Regular cardiac myocyte (primary cell): Measurements from ENCODE around the gene RSL1D1. TPM values are rescaled to one million over a fixed set of nuclear protein-coding genes. Genes with fewer than 3 reads are reported as not detected.

Experiments
- total RNA-seq: library from RNA; depleted of rRNA; stranded (reverse); fragments of >200 nt; gene quantifications from 2 replicates; pipeline ENCODE4 v1.2.3, GENCODE V29; 2014

RSL1D1 gene
- total RNA-seq, result 91.3 and 122 TPM in 2 replicates

DNA sequence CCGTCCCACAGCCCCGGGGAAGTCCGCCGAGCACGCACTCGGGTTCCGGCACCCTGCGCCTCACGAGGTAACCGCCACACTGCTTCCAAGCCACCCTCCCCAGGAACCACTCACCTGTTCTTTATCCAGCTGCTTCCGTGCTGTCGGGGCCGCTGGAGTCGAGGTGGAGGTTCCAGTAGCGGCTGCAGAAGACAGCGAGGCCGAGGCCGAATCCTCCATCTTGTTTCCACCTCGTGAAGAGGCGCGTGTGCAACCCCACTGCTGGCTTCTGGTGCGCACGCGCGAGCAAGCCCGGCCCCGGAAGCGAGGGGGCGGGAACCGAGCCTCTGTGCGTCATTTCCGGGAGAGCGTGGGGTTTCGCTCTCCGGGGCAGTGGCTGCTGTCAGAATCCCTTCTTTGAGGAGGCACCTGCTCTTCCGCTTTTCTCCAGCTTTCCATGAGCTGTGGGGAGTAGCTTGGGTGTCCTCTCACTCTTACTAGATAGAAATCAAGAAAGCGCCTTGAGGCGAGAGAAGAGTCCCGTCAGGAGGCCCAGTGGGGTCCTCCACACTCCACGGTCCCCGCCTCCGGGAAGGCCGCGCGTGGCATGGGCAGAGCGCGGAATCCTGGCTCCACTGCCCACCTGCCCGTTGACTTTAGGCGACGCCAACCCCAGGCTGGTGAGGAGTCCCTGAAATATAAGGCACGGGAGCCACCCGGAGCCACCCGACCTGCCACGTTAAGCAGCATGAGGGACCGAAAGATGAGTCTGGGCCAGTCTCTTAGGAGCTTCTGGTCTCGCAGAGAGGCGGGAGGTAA, at the start of gene RSL1D1:
RSL1D1 (minus strand) TSS at position 249 of the 798 bp plus-strand sequence; CDS start at position 219, 30 bp downstream.

DNA sequence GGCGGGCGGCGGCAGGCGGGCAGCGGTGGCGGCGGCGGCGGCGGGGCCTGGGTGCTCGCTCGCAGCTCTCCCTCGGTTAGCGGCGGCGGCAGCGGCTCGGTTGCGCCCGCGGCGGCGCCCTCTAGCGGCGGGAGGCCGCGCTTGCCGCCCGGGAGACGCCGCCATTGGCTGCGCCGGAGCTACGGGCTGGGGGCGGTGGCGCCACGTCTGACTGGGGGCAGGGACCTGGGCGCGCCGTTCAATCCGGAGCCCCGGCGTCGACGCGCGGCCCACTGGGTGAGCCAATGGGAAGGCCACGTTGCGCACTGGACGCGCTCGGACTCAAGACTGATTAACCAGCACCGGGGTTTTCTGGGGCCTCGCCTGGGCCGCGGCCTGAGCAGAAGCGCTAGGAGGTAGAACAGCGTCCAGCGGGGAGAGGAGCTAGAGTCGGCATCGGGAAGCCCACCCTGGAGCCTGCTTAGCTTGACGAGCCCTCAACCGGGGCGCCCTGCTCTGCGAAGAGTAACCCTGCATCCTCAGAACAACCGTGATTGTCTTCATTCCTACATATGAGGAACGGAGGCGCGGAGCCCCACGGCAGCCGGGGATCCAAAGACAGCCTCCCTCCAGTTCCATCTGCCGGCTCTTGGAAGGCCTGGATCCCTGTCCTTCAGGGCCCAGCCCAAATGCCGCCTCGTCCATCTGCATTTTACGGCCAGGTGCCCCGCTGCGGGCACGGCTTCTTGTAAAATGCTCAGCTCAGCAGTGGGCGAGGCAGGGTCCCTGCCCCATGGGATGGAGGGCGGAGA, 54.0 kb downstream of the RSL1D1 start, which contains the start of gene ZC3H7A:
ZC3H7A (minus strand) TSS at position 93 of the 791 bp plus-strand sequence. CDS start 14,904 bp downstream, outside the sequence.

Other genes starting within 250 kb of the RSL1D1 start
- gene SNN, start 183.1 kb downstream of the RSL1D1 start, total RNA-seq, result 9.2 and 15.5 TPM in 2 replicates
- 24.8 and 35.3 TPM in 2 replicates for gene TXNDC11, start 108.7 kb downstream of the RSL1D1 start, total RNA-seq
- 25.5 and 30.2 TPM in 2 replicates for gene ZC3H7A, start 54.3 kb downstream of the RSL1D1 start, total RNA-seq
- gene GSPT1, start 64.4 kb upstream of the RSL1D1 start, total RNA-seq, result 49.6 and 128 TPM in 2 replicates
- 2.0 and 3.8 TPM in 2 replicates for gene NPIPB2, start 90.5 kb upstream of the RSL1D1 start, total RNA-seq
- not detected in 2 replicates for gene TNFRSF17, start 113.7 kb upstream of the RSL1D1 start, total RNA-seq
- 9.4 and 14.9 TPM in 2 replicates for gene SNX29, start 125.2 kb upstream of the RSL1D1 start, total RNA-seq